Measurements from ENCODE around the gene ZKSCAN4.
A peak's percentile ranks its signal among the peaks of the same experiment; 100 is the strongest.

Gene ZKSCAN4

DNA sequence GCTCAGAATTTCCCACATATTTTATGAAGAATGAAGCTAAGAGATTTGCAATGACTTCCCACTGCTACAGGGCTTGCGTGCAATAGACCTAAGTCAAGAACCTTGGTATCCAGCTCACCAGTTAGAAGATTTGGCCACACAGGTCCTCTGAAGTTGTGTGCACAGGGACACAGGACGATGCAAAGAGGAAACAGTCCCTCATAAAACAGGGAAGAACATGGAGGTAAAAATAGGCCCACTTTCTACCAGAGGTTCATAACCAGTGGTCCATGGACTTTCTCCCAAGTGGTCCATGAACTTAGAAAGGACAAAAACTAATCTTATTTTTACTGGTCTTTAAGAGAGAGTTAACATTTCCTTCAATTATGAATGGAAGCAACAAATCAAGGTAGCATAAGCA, 1.3 kb downstream of the ZKSCAN4 start:
- TF ChIP-seq, protein P1, sequence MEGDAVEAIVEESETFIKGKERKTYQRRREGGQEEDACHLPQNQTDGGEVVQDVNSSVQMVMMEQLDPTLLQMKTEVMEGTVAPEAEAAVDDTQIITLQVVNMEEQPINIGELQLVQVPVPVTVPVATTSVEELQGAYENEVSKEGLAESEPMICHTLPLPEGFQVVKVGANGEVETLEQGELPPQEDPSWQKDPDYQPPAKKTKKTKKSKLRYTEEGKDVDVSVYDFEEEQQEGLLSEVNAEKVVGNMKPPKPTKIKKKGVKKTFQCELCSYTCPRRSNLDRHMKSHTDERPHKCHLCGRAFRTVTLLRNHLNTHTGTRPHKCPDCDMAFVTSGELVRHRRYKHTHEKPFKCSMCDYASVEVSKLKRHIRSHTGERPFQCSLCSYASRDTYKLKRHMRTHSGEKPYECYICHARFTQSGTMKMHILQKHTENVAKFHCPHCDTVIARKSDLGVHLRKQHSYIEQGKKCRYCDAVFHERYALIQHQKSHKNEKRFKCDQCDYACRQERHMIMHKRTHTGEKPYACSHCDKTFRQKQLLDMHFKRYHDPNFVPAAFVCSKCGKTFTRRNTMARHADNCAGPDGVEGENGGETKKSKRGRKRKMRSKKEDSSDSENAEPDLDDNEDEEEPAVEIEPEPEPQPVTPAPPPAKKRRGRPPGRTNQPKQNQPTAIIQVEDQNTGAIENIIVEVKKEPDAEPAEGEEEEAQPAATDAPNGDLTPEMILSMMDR (conservative IDR thresholded peaks at IDR 0.05; ENCODE audit: low read depth, low read length): no peak
- H3K4me3 ChIP-seq (ENCODE audit: low read length): peak overlapping the region; percentile 96
- no peak for DNase-seq (ENCODE audit: low read depth)

DNA sequence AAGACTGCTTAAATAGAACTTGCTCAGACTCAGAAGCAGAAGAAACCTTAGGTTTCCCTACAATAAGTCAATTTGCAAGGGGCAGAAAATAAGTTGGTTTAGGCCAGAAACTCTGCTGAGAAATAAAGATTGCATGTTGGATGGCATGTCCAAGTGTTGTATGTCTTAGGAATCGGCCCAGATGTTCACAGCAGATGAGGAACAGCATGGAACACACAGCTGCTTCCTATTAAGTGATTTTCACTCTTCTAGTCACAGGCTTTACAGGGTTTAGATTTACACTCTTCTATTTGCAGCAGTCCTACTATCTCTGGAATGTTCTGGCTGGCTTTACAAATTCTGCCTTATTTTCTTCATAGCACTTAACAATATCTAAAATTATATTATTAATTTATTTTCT, 3.2 kb downstream of the ZKSCAN4 start:
- no peak for DNase-seq (ENCODE audit: low read depth)
- TF ChIP-seq, protein P1 (conservative IDR thresholded peaks at IDR 0.05; ENCODE audit: low read depth, low read length): no peak
- no peak overlapping the region for H3K4me3 ChIP-seq (ENCODE audit: low read length)

DNA sequence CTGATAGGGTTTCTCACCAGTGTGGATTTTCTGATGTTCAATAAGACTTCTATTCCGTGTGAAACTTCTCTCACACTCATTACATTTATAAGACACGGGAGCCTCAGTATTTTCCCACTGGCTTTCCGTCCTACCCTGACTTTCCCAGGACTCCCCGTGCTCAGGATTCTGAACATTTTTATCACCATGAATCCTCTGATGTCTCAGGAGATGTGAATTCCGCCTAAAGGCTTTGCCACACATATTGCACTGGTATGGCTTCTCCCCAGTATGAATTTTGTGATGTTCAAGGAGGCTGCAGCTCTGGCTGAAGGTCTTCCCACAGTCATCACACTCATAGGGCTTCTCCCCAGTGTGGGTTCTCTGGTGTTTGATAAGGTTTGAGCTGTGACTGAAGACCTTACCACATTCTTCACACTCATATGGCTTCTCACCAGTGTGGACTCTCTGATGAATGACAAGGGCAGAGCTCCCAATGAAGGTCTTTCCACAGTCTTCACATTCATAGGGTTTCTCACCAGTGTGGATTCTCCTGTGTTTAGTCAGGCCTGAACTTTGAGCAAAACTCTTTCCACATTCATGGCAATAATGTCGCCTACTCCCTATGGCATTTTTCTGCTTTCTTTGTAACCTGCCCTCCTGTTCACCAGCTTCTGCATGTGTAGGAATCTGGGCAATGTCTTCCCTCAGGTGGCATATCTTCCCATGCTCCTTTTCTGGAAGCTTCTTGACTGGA, 6.7 kb downstream of the ZKSCAN4 start:
- no peak for DNase-seq (ENCODE audit: low read depth)
- TF ChIP-seq, protein P1 (conservative IDR thresholded peaks at IDR 0.05; ENCODE audit: low read depth, low read length): no peak
- H3K4me3 ChIP-seq (ENCODE audit: low read length): no peak overlapping the region

DNA sequence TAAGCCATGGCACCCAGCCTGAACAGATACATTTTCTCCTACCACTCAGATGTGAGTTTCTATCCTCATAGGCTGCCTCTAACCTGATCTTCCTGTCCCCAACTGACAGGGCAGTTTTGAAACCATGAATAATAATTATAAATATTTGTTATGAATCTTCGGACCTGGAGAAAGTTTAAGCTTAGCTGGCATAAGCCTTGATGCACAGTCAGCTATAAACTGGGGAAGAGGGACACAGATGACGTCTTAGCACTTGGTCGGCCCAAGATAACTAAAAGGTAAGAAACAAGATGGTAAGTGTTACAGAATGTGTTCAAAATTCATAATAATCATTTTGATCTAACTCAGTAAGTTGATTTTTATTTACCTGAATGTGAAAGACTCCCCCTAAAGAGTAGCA, 8.1 kb downstream of the ZKSCAN4 start:
- H3K4me3 ChIP-seq (ENCODE audit: low read length): no peak overlapping the region

DNA sequence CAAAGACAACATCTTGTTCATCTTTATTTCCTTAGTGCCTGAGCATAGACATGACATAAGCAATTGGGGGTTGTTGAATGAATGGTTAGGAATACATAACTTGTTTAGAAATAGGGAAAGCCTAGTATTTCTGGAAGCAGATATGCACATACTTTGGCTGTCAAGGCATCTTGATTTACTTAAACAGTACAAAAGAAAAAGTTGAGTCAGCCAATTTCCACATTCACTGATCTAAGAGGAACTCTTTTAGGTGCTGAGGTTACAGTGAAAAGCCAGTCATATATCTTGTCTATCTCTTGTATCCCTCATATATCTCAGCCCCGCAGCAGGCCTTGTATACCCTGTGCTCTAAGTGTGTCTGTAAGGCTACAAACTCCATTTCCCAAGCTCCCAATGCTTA, 11.6 kb downstream of the ZKSCAN4 start:
- no peak for DNase-seq (ENCODE audit: low read depth)
- TF ChIP-seq, protein P1 (conservative IDR thresholded peaks at IDR 0.05; ENCODE audit: low read depth, low read length): no peak
- H3K4me3 ChIP-seq (ENCODE audit: low read length): no peak overlapping the region

More for the DNA sequence above, 8.1 kb downstream of the ZKSCAN4 start:
- TF ChIP-seq, protein P1 (conservative IDR thresholded peaks at IDR 0.05; ENCODE audit: low read depth, low read length): no peak
- DNase-seq (ENCODE audit: low read depth): no peak

DNA sequence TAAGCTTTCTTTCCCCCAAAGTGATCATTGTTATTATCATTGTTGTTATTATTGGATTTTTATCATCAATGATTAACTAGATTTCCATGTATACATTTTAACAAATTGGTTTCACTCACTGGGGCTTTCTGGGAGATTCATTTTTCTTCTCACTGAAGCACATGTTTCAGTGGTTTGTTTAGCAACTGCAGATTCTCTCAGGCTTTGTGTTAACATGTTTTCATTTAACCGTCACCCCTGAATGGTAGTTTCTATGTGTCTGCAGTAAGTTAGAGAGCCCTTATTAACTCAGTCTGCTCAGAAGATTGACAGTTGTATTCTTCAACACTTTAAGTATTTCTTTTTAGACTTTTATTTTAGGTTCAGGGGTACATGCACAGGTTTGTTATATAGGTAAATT, 12.4 kb downstream of the ZKSCAN4 start:
- DNase-seq (ENCODE audit: low read depth): no peak
- TF ChIP-seq, protein P1 (conservative IDR thresholded peaks at IDR 0.05; ENCODE audit: low read depth, low read length): no peak
- H3K4me3 ChIP-seq (ENCODE audit: low read length): no peak overlapping the region

DNA sequence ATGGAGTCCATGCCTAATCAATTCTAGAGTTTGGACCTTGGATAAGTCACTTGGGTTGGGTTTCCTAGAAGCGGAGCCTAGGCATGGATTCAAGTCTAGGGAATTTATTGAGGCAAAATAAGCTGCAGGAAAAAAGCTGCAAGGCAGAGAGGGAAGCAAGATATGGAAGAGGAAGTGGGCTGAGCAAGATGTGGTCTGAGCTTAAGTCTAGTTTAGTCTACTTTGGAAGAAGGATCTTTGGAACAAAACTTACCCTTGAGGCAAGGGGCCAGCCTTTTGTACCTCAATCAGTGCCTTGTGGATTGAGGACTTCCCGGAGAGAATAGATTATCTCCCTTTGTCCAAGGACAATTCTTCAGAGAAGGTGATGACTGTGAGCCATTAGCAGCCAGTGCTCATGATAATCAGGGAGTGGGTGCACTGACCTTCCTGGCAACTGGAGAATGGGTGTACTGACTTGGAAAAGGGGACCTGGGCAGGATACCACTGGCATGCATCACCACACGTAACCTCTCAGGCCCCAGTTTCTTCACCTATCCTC, 16.1 kb downstream of the ZKSCAN4 start:
- TF ChIP-seq, protein P1 (conservative IDR thresholded peaks at IDR 0.05; ENCODE audit: low read depth, low read length): no peak
- H3K4me3 ChIP-seq (ENCODE audit: low read length): no peak overlapping the region
- no peak for DNase-seq (ENCODE audit: low read depth)

Data from retinal pigment epithelial cell (primary cell).